Effector memory CD4-positive, alpha-beta T cell (primary cell): ENCODE results near the gene ABCB11.
A peak's percentile ranks its signal among the peaks of the same experiment; 100 is the strongest.

Experiments used
- DNase-seq, 3 donors: peaks; one replicate each; pipeline ENCODE4 v3.0.0-alpha.2; 2020
- H3K27ac ChIP-seq: 2 replicates; pipeline ENCODE4 v1.7.0; 2013; ENCODE audit warnings: mild to moderate bottlenecking, low read length, moderate library complexity; ENCODE audit not compliant: insufficient read depth, poor library complexity, severe bottlenecking
- H3K27me3 ChIP-seq: replicated peaks from 2 replicates; pipeline ENCODE4 v1.7.0; 2013; ENCODE audit warnings: mild to moderate bottlenecking, low read length; ENCODE audit not compliant: insufficient read depth, control insufficient read depth, poor library complexity, severe bottlenecking
- H3K36me3 ChIP-seq: 2 replicates; pipeline ENCODE4 v1.7.0; 2013; ENCODE audit warnings: mild to moderate bottlenecking, low read length, moderate library complexity; ENCODE audit not compliant: control insufficient read depth, insufficient read depth
- H3K4me1 ChIP-seq: 2 replicates; pipeline ENCODE4 v1.7.0; 2013; ENCODE audit warnings: low read length, mild to moderate bottlenecking; ENCODE audit not compliant: control insufficient read depth, insufficient read depth, poor library complexity, severe bottlenecking
- H3K4me3 ChIP-seq: 2 replicates; pipeline ENCODE4 v1.7.0; 2013; ENCODE audit warnings: low read length, low read depth, mild to moderate bottlenecking; ENCODE audit not compliant: insufficient read depth, poor library complexity, severe bottlenecking
- H3K9me3 ChIP-seq: 2 replicates; pipeline ENCODE4 v1.7.0; 2013; ENCODE audit warnings: mild to moderate bottlenecking, low read length, moderate library complexity; ENCODE audit not compliant: control insufficient read depth

ABCB11 gene

DNA sequence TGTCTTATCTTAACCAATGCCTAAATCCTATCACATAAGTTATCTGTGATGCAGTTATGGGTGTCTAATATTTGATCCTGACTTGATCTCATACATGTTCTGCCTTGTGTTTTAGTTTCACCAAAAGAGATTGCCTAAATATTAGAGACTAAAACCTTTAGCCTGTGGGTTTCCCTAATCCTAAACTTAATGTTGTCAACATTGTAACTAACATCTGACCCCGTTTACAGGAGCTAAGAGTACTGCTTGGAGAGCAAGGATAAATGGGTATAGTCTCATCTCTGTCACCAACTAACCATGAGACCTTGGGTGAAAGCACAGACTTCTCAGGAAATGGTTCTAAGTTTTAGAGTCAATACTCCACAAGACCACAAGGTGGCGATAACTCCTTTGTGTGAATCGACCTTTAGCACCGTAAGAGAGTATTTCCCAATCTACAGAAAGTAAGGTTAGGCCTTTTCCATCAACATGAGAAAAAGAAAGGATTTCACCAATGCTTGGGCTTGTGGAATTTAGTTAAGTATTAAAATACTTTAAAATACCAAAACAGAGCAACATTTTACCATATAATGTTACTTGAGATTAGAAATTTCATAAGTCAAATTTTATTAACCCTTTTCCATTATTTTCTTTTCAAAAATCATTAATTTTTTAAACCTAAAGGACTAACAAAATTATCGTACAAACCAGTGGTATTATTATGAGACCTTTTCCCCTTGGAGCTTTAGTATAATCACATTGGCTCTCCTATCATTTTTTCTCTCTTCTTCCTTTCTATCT, 69.5 kb downstream of the ABCB11 start:
- H3K9me3 ChIP-seq = no peaks in the 10 kb centered on the region
- no peaks in the 10 kb centered on the region for H3K27me3 ChIP-seq
- H3K4me3 ChIP-seq = no peak overlapping the region
- DNase-seq = peak in 1 of 3 donors; percentile 19
- H3K36me3 ChIP-seq = no peaks in the 10 kb centered on the region
- no peak overlapping the region for H3K27ac ChIP-seq
- H3K4me1 ChIP-seq = peaks cover 10% of the 10 kb centered on the region

DNA sequence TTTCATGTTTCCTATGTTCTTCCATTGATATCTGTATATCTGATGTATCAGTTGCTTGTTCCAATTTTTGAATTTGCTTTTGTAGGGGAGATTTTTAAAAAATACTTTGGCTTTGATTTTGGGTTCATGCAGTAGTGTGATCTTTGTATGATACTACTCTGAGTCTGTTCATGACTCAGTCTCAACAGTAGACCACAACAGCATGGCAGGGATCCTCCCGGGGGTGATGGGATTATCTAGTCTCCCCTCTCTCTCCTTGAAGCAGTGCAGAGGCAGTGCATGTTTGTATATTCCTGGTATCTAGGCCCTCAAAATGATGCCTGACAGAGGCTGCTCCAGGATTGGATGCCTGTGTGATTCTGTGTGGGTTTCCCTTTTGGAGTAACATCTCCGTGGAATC, 74.7 kb downstream of the ABCB11 start:
- Histone ChIP-seq H3K9me3 (no peaks in the 10 kb centered on the region), H3K4me3 (no peak overlapping the region), H3K36me3 (no peaks in the 10 kb centered on the region), H3K27ac (no peak overlapping the region), H3K27me3 (no peaks in the 10 kb centered on the region), H3K4me1 (no peaks in the 10 kb centered on the region)
- DNase-seq = no peak

DNA sequence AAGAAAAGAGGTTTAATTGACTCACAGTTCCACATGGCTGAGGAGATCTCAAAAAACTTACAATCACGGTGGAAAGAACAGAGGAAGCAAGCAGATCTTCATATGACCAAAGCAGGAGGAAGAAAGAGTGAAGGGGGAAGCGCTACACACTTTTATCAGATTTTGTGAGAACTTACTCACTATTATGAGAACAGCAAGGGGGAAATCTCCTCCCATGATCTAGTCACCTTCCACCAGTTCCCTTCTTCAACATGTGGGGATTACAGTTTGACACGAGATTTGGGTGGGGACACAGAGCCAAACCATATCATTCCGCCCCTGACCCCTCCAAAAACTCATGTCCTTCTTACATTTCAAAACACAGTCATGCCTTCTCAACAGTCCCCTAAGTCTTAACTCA, 75.8 kb downstream of the ABCB11 start:
- no peak for DNase-seq

DNA sequence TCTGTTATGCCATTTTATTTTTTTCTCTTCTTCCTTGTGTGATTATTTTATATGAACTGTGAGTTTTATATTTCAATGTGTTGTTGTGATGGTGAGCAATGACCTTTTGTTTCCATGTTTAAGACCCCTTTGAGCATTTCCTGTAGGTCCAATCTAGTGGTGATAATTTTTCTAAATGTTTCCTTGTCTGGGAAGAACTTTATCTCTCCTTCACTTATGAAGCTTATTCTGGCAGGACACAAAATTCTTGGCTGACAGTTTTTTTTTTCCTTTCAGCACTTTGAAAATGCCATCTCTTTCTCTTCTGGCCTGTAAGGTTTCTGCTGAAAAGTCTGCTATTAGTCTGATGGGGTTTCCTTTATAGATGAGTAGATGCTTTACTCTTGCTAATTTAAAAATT, 76.9 kb downstream of the ABCB11 start:
- no peak for DNase-seq
- Histone ChIP-seq H3K36me3 (no peaks in the 10 kb centered on the region), H3K27me3 (no peaks in the 10 kb centered on the region)

More for the DNA sequence above, 75.8 kb downstream of the ABCB11 start:
- Histone ChIP-seq H3K4me3 (no peak overlapping the region), H3K36me3 (no peaks in the 10 kb centered on the region), H3K27me3 (no peaks in the 10 kb centered on the region), H3K4me1 (no peaks in the 10 kb centered on the region), H3K27ac (no peak overlapping the region), H3K9me3 (no peaks in the 10 kb centered on the region)

DNA sequence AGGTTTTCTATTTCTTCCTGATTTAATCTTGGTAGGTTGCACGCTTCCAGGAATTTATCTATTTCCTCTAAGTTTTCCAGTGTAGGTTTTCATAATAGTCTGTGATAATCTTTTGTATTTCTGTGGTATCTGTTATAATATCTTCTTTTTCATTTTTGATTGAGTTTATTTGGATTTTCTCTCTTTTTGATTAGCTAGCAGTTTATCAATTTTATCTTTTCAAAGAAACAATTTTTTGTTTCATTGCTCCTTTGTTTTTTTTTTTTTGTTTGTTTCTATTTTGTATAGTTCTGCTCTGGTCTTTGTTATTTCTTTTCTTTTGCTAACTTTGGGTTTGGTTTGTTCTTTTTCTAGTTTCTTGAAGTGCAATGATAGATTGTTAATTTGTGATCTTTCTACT, 78.7 kb downstream of the ABCB11 start:
- no peak for DNase-seq
- H3K4me1 ChIP-seq = no peaks in the 10 kb centered on the region
- H3K36me3 ChIP-seq = no peaks in the 10 kb centered on the region
- H3K27me3 ChIP-seq = no peaks in the 10 kb centered on the region
- H3K27ac ChIP-seq = no peak overlapping the region
- H3K4me3 ChIP-seq = no peak overlapping the region
- H3K9me3 ChIP-seq = no peaks in the 10 kb centered on the region

More for the DNA sequence above, 76.9 kb downstream of the ABCB11 start:
- Histone ChIP-seq H3K4me1 (no peaks in the 10 kb centered on the region), H3K9me3 (no peaks in the 10 kb centered on the region), H3K4me3 (no peak overlapping the region), H3K27ac (no peak overlapping the region)

DNA sequence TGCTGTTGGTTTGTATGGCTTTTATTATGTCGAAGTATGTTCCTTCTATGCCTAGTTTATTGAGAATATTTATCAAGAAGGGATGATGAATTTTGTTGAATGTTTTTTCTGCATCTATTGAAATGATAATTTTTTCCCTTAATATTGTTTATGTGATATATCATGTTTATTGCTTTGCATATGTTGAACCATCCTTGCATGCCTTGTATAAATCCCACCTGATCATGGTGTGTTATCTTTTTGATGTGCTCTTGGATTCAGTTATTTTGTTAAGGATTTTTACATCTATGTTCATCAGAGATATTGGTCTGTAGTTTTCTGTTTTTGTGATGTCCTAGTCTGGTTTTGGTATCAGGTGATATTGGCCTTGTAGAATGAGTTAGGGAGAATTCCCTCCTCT, 79.3 kb downstream of the ABCB11 start:
- Histone ChIP-seq H3K4me1 (no peaks in the 10 kb centered on the region), H3K27me3 (no peaks in the 10 kb centered on the region), H3K9me3 (no peaks in the 10 kb centered on the region), H3K4me3 (no peak overlapping the region), H3K27ac (no peak overlapping the region), H3K36me3 (no peaks in the 10 kb centered on the region)
- no peak for DNase-seq

DNA sequence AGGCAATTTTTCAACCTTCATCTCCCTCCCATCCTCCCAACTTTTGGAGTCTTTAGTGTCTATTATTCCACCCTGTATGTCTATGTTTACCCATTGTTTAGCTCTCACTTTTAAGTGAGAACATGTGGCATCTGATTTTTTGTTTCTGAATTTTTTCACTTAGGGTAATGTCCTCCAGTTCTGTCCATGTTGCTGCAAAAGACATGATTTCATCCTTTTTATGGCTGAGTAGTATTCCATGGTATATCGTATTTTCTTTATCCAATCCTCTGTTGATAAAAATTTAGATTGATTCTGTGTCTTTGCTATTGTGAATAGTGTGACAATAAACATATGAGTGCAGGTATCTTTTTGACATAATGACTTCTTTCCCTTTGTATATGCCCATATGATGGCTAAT, 81.8 kb downstream of the ABCB11 start:
- no peak for DNase-seq
- Histone ChIP-seq H3K4me1 (no peaks in the 10 kb centered on the region), H3K27me3 (no peaks in the 10 kb centered on the region), H3K36me3 (no peaks in the 10 kb centered on the region), H3K9me3 (no peaks in the 10 kb centered on the region), H3K27ac (no peak overlapping the region), H3K4me3 (no peak overlapping the region)

DNA sequence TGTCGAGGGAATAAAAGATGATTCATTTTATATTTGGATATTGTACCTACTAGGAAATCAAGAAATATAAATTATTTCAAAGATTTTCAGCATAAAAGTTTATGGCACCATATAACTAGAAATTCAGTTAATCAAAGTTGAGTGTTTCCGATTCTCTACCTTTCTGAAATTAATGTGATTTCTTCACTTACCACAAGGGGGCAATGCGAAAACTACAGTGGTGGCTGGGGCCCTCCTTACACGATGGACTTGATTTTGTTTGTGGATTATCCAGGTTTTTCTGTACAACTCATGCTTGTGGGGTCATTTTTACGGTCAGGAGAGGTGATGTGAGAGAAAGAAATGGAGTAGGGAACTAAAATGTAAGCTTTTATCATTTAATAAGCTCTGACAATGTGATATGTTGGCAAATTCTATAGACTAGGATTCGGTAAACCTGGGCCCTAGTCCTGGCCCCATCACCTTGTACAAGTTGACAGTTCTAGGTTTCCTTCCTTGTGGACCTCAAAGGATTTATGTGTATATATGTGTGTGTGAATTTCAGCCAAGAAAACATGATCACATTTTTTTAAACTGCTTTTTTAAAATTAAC, 82.4 kb downstream of the ABCB11 start:
- Histone ChIP-seq H3K4me3 (no peak overlapping the region), H3K27ac (no peak overlapping the region), H3K4me1 (no peaks in the 10 kb centered on the region), H3K36me3 (no peaks in the 10 kb centered on the region), H3K27me3 (no peaks in the 10 kb centered on the region), H3K9me3 (no peaks in the 10 kb centered on the region)
- DNase-seq = no peak

DNA sequence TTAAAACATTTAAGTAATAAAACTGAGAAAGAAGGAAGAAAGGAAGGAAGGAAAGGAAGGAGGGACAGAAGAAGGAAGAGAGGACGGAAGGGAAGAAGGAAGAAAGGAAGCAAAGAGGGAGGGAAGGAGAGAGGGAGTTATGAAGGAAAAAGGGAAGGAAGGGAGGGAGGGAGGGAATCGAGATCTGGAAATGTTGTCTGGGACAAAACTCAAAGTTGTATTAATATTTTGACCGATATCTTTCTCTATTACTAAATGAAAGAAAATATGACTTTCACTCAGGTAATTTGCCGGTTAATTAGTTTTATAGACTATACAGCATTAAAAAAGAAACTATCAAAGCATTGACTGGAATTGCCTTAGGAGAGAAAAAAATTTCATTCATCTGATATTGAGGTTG, 85.6 kb downstream of the ABCB11 start:
- H3K36me3 ChIP-seq = no peaks in the 10 kb centered on the region
- no peak overlapping the region for H3K27ac ChIP-seq
- H3K27me3 ChIP-seq = no peaks in the 10 kb centered on the region
- no peaks in the 10 kb centered on the region for H3K4me1 ChIP-seq
- no peak for DNase-seq
- no peaks in the 10 kb centered on the region for H3K9me3 ChIP-seq
- H3K4me3 ChIP-seq = no peak overlapping the region

DNA sequence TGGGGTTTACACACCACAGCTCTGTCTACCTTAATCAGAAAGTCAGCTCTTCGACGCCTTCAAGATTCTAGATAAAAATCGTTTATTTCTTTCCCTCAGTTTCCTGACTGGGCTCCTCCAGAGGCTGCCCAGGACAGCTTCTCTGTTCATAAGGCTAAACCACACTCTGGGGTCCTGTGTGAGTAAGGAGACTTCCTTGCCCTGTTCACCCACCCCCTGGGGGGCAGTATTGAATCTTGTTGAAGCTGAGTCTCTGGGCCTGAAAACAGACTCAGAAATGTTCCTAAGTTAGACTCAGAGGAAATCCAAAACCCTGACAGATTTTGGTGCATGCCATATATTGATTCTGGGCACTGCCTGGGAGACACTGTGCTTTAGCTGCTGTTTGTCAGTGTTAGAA, 87.1 kb downstream of the ABCB11 start:
- no peak overlapping the region for H3K27ac ChIP-seq
- H3K9me3 ChIP-seq = no peaks in the 10 kb centered on the region
- no peaks in the 10 kb centered on the region for H3K4me1 ChIP-seq
- no peaks in the 10 kb centered on the region for H3K36me3 ChIP-seq
- H3K27me3 ChIP-seq = no peaks in the 10 kb centered on the region
- DNase-seq = no peak
- no peak overlapping the region for H3K4me3 ChIP-seq
